A549 treated with ZK216348 at 1 μM for 4 hours (cell line): ENCODE results near the gene TSHZ1. TPM values are rescaled to one million over a fixed set of nuclear protein-coding genes. Genes with fewer than 3 reads are reported as not detected.

ENCODE experiments used
- total RNA-seq: library from RNA; stranded (reverse); fragments of 200-300 nt; extraction: Qiagen RNA extraction; gene quantifications from 5 replicates; pipeline ENCODE4 v1.2.3, GENCODE V29; 2022; ENCODE audit warnings: low read depth

The TSHZ1 gene
- total RNA-seq, result 4.8 to 7.0 TPM (median 6.5 TPM) in 5 replicates

GRCh38 chr18:75210274-75211001 lies at the start of gene TSHZ1:
Gene TSHZ1 (plus strand): TSS chr18:75210797. CDS start chr18:75211877, 1,080 bp downstream.

DNA sequence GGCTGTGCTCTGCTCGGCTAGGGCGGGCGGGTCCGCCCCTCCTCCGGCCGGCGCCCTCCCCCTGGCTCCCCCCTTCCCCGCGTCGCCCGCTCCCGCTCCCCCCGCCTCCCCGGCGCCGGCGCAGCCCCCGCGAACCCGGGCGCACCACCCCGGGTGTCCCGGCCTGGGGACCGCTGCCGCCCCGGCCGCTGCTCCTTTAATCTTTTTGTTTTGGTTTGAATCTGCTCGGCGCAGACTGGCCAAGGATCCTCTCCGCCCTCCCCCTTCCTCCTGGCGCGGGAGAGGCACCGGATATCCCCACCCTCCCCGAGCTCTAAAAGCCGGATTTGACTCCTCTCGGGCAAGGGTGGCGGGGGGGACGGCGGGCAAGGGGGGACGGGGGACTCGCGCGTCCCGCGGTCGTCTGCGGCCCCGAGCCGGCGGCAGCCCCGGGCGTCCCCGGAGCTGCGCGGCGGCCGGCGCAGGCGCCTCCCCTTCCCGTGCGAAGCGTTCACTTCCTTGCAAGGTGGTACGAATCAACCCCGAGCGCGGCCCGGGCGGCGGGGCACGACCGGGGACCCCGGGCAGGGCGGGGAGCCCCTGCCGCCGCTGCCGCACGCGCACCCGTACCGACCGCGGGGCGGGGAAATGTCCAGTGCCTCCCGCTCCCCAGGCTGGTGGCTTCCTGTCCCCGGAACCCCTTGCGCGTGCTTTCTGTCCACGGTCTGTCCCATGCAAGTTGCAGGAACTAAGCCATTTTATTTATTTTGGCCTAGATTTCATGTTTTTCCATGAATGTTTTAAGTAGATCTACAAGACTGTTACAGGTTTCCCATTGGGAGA lies 1.3 kb upstream of the TSHZ1 start, which contains the start of gene PTGR3:
Gene PTGR3 (minus strand): TSS at position 11 of the 822 bp plus-strand sequence. CDS start 81 bp downstream, outside the sequence.

Other genes with a start within 250 kb of the TSHZ1 start
- 12.1 to 16.5 TPM (median 14.5 TPM) in 5 replicates for gene PTGR3, start 1.7 kb upstream of the TSHZ1 start, total RNA-seq
- gene SMIM21, start 216.9 kb downstream of the TSHZ1 start, total RNA-seq, result not detected in 5 replicates